Activated CD8-positive, alpha-beta T cell treated with anti-CD3 and anti-CD28 coated beads, Interleukin-2, amount 10 ng/mL, durations not matched to agents 7 days and 5 days (primary cell): ENCODE measurements around the gene MYH7. TPM values are rescaled to one million over a fixed set of nuclear protein-coding genes. Genes with fewer than 3 reads are reported as not detected.

Source experiments
- ATAC-seq: fragments of 150-1000 bp; cut with Tn5 transposase; one replicate; pipeline ENCODE4 v1.10.0; 2021; ENCODE audit warnings: moderate library complexity
- CTCF ChIA-PET: fragments of 350-600 bp; sonication (Branson Sonifier 250); formaldehyde crosslinking; loops from one replicate; lab custom pipeline; 2021; ENCODE audit warnings: antibody characterized with exemption; lab: Charles Lee
- POLR2A ChIA-PET: fragments of 350-600 bp; sonication (Branson Sonifier 250); formaldehyde crosslinking; loops from one replicate; lab custom pipeline; 2021; ENCODE audit warnings: antibody characterized with exemption; lab: Charles Lee
- DNase-seq: peaks from one replicate; pipeline ENCODE4 v3.0.0-alpha.2; 2020
- H3K27ac Mint-ChIP-seq: one replicate; pipeline ENCODE4 v1.8.0; 2021; ENCODE audit warnings: mild to moderate bottlenecking, mixed read lengths
- H3K27me3 Mint-ChIP-seq: one replicate; pipeline ENCODE4 v1.8.0; 2021; ENCODE audit warnings: low read depth, mixed read lengths
- H3K36me3 Mint-ChIP-seq: one replicate; pipeline ENCODE4 v1.8.0; 2021; ENCODE audit warnings: low read depth, mixed read lengths
- H3K4me1 Mint-ChIP-seq: one replicate; pipeline ENCODE4 v1.8.0; 2021; ENCODE audit warnings: low read depth, mixed read lengths
- H3K4me3 Mint-ChIP-seq: one replicate; pipeline ENCODE4 v1.8.0; 2021; ENCODE audit warnings: mild to moderate bottlenecking, mixed read lengths
- H3K9me3 Mint-ChIP-seq: one replicate; pipeline ENCODE4 v1.8.0; 2022; ENCODE audit warnings: mixed read lengths; ENCODE audit not compliant: insufficient read depth
- total RNA-seq, 2 experiments: library from RNA; stranded (reverse); gene quantifications; one replicate each; pipeline ENCODE4 v1.2.3, GENCODE V29; 2021

MYH7 gene
- total RNA-seq, 2 experiments from 2014 or later, result not detected

GRCh38 chr14:23446291-23446851 is 10.9 kb upstream of the MYH7 start:
- DNase-seq (no peak), ATAC-seq (no peak)
- H3K36me3 Mint-ChIP-seq, result no peaks in the 10 kb centered on the region
- ChIA-PET CTCF (interaction anchor here (1.1 kb wide), 1 partner anchor 23 kb away, joined by 4 read pairs; the partner anchor contains the start of gene NGDN), POLR2A (no interaction called here)
- no peaks in the 10 kb centered on the region for H3K9me3 Mint-ChIP-seq
- H3K27me3 Mint-ChIP-seq, result peaks cover 3% of the 10 kb centered on the region
- no peak overlapping the region for H3K27ac Mint-ChIP-seq
- peaks cover 3% of the 10 kb centered on the region for H3K4me1 Mint-ChIP-seq
- no peak overlapping the region for H3K4me3 Mint-ChIP-seq

DNA sequence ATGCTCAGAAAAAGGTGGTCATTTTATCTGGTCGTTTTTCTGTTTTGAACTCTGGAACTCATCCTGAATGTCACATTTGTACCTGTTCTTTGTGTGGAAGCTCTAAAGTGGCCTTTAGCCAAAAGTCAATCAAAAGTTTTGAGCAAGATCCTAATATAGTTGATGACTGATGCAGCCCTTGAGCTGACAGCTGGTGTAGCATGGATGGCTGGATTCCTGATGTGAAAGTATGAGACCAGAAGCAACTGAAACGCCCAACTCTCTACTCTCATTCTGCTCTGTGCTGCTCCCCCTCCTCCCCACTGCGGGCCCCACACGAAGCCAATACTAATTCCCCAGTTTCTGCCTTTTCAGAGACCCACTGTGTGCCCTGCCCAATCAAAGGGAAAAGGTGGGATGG is 10.3 kb upstream of the MYH7 start:
- POLR2A ChIA-PET, result no interaction called here
- Mint-ChIP-seq H3K4me1 (peaks cover 3% of the 10 kb centered on the region), H3K4me3 (no peak overlapping the region), H3K9me3 (no peaks in the 10 kb centered on the region), H3K27ac (no peak overlapping the region), H3K27me3 (peaks cover 3% of the 10 kb centered on the region), H3K36me3 (no peaks in the 10 kb centered on the region)
- DNase-seq (no peak), ATAC-seq (no peak)
- CTCF ChIA-PET, result no interaction called here

DNA sequence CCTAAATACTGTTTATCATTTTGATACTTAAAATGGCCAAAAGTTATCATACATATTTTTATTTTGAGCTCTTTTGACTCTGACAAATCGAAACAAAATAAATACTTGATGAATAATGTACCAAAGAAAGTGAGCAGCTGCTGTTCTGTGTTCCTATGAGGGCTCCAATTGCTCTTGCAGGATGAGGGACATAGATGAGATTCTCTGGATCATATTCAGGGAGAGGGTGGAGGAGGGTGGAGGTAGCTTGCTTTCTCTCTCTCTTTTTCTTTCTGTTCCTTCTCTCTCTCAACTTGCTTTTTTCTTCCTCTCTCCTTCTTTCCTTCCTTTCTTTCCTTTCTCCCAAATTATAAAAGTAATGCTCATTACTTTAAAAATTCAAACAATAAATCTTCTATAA is 8.9 kb upstream of the MYH7 start:
- POLR2A ChIA-PET, result no interaction called here
- ATAC-seq (no peak), DNase-seq (no peak)
- Mint-ChIP-seq H3K36me3 (no peaks in the 10 kb centered on the region), H3K9me3 (no peaks in the 10 kb centered on the region), H3K4me3 (no peak overlapping the region), H3K4me1 (peaks cover 3% of the 10 kb centered on the region), H3K27ac (peak overlapping the region; percentile 18), H3K27me3 (peaks cover 3% of the 10 kb centered on the region)
- CTCF ChIA-PET, result interaction anchor here (0.6 to 0.8 kb wide), 2 partner anchors 145 to 188 kb away, joined by 3 read pairs; no protein-coding TSS in a partner anchor

DNA sequence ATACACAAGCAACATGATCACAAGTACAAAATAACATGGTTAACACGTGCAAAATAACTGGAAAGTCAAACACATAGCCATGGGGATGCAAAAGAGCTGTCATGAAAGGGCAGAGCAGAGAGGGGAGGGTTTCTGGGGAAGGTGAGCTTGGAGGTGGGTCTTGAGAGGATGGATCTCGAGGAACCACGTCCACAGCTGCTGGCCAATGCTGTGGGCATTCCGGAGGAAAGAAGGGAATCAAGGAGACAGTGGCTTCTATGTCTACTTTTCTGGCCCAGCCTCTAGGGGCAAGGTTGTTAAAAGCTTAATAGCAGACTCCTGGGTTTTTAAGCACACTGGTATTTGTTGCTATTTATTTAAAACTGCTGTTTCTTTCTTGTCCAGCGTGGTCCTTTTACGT is 8.4 kb upstream of the MYH7 start:
- ATAC-seq (no peak), DNase-seq (no peak)
- ChIA-PET POLR2A (no interaction called here), CTCF (interaction anchor here (0.8 kb wide), 1 partner anchor 145 kb away, joined by 3 read pairs; no protein-coding TSS in a partner anchor)
- H3K4me3 Mint-ChIP-seq, result no peak overlapping the region
- H3K27me3 Mint-ChIP-seq, result peaks cover 3% of the 10 kb centered on the region
- H3K9me3 Mint-ChIP-seq, result no peaks in the 10 kb centered on the region
- H3K36me3 Mint-ChIP-seq, result no peaks in the 10 kb centered on the region
- H3K4me1 Mint-ChIP-seq, result peaks cover 3% of the 10 kb centered on the region
- H3K27ac Mint-ChIP-seq, result no peak overlapping the region

GRCh38 chr14:23443411-23443812 is 8.0 kb upstream of the MYH7 start:
- Mint-ChIP-seq H3K4me1 (peaks cover 3% of the 10 kb centered on the region), H3K4me3 (no peak overlapping the region), H3K27me3 (peaks cover 3% of the 10 kb centered on the region), H3K9me3 (no peaks in the 10 kb centered on the region), H3K36me3 (no peaks in the 10 kb centered on the region), H3K27ac (no peak overlapping the region)
- no peak for DNase-seq
- POLR2A ChIA-PET, result no interaction called here
- CTCF ChIA-PET, result no interaction called here
- no peak for ATAC-seq

DNA sequence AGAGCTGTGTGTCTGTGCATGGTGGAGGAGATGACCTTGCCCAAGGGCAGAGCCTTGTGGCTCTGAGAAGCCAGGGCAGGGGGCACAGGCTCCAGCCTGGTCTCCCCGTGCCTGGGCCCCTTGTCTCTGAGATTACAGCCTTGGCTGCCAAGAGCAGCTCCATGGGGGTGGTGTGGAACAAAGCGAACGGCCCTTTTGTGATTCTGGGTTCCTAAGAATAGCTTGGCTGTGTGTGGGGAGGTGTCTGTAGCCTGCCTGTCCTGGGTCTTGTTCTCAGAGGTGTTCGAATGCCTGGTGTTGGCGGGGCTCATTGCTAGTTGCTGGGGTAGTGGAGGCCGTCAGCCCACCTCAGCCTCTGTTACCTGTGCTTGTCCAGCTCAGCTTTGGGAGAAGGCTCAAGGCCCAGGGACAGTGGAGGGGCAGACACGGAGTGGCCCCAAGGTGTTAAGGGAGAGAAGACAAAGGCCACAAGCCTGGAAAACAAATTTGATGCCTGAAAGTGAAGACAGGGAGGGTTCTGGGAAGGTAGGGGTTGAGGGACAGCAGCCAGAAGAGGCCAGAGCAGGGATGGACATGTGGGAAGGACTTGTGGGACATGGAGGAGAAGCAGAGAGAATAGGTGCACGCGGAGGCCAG is 7.4 kb upstream of the MYH7 start:
- Mint-ChIP-seq H3K4me3 (no peak overlapping the region), H3K27ac (no peak overlapping the region), H3K9me3 (no peaks in the 10 kb centered on the region), H3K4me1 (peaks cover 3% of the 10 kb centered on the region), H3K36me3 (no peaks in the 10 kb centered on the region), H3K27me3 (peaks cover 3% of the 10 kb centered on the region)
- no peak for DNase-seq
- POLR2A ChIA-PET, result no interaction called here
- no peak for ATAC-seq
- CTCF ChIA-PET, result no interaction called here

DNA sequence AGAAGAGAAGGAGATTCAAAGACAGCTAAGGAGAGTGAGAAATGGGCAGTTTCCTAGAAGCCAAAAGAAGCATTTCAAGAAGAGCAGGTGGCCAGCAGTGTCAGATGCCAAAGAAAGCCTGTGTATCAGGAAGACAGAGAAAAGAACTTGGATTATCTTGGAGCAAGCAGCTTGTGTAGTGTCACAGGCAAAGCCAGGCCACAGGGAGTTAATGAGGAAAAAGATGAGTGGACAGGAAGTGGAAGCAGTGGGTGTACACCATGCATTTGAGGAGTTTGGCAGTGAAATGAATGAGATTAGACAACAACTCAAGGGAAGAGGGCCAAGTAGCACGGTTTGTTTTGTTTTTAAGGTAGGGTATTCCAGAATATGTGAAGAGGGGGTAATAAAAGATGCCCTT is 5.6 kb upstream of the MYH7 start:
- Mint-ChIP-seq H3K4me1 (no peaks in the 10 kb centered on the region), H3K27me3 (peaks cover 3% of the 10 kb centered on the region), H3K27ac (no peak overlapping the region), H3K36me3 (no peaks in the 10 kb centered on the region), H3K9me3 (no peaks in the 10 kb centered on the region), H3K4me3 (no peak overlapping the region)
- DNase-seq (no peak), ATAC-seq (no peak)
- CTCF ChIA-PET, result no interaction called here
- POLR2A ChIA-PET, result no interaction called here

DNA sequence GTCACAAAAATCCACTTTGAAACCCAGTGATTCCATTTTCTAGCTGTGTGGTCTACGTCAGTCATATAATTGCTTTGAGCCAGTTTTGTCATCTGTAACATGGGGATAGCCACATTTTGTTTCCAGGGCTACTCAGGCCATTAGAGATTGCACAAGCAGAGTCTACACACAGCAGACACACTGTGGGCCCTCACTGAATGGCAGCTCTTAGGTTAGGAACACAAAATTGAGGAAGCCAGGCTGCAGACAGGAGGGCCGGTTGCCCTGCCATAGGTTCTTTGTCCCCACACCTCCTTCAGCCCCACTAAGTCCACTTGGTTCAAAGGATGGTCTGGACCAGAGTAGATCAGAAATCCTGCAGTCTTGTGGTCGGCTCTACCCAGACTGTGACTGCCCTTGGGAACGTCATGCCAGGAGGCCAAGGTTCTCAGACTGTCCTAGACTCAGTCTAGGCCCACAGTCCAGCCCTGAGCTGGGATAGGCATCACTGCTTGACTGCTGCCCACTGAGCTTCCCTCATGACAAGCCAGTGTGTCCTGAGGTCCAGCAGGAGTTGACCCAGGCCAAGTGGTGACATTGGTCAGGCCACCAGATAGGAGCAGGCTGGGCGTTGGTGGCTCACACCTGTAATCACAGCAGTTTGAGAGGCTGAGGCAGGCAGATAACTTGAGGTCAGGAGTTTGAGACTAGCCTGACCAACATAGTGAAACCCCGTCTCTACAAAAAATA is 3.8 kb upstream of the MYH7 start:
- no peaks in the 10 kb centered on the region for H3K4me1 Mint-ChIP-seq
- H3K36me3 Mint-ChIP-seq, result no peaks in the 10 kb centered on the region
- H3K4me3 Mint-ChIP-seq, result no peak overlapping the region
- no peak for DNase-seq
- CTCF ChIA-PET, result interaction anchor here (1.2 to 1.3 kb wide), 2 partner anchors 39 to 318 kb away, joined by 3 read pairs; no protein-coding TSS in a partner anchor
- no peak overlapping the region for H3K27ac Mint-ChIP-seq
- POLR2A ChIA-PET, result interaction anchor here (1.0 kb wide), 1 partner anchor 13 kb away, joined by 4 read pairs; no protein-coding TSS in a partner anchor
- H3K9me3 Mint-ChIP-seq, result no peaks in the 10 kb centered on the region
- peaks cover 3% of the 10 kb centered on the region for H3K27me3 Mint-ChIP-seq
- no peak for ATAC-seq

- Mint-ChIP-seq H3K9me3 (no peaks in the 10 kb centered on the region), H3K36me3 (no peaks in the 10 kb centered on the region), H3K4me1 (no peaks in the 10 kb centered on the region), H3K27me3 (peaks cover 3% of the 10 kb centered on the region), H3K4me3 (no peak overlapping the region), H3K27ac (no peak overlapping the region)
- ATAC-seq (no peak), DNase-seq (no peak)
- CTCF ChIA-PET, result interaction anchor here (1.2 kb wide), 1 partner anchor 317 kb away, joined by 3 read pairs; no protein-coding TSS in a partner anchor
- POLR2A ChIA-PET, result interaction anchor here (1.0 kb wide), 1 partner anchor 12 kb away, joined by 4 read pairs; no protein-coding TSS in a partner anchor
Observed at GRCh38 chr14:23438101-23438971, 2.9 kb upstream of the MYH7 start.

- ChIA-PET CTCF (no interaction called here), POLR2A (no interaction called here)
- Mint-ChIP-seq H3K4me1 (no peaks in the 10 kb centered on the region), H3K36me3 (no peaks in the 10 kb centered on the region), H3K27me3 (no peaks in the 10 kb centered on the region), H3K4me3 (no peak overlapping the region), H3K9me3 (no peaks in the 10 kb centered on the region), H3K27ac (no peak overlapping the region)
- ATAC-seq (no peak), DNase-seq (no peak)
Observed at GRCh38 chr14:23437133-23438100, 2.0 kb upstream of the MYH7 start.
